GM20431 (cell line): ENCODE results near the gene PTK6.
"Not testable (repeated sequence)": the region's sequence is repeated elsewhere in the genome, so short reads cannot be mapped to it uniquely, and the experiment has no call there.

Source experiments
- in situ Hi-C: fragments of 300-500 bp; cut with MseI, MboI; formaldehyde crosslinking; loops from one replicate; pipeline ENCODE4 v1.15.0; 2020; ENCODE audit warnings: low sequenced_read_pairs; ENCODE audit not compliant: unreplicated experiment

Gene PTK6

GRCh38 chr20:63536997-63537524 is at the start of gene PTK6:
Gene PTK6 (minus strand): TSS chr20:63537376. CDS start chr20:63537314, 62 bp downstream.
- in situ Hi-C loops: no loop called here

- in situ Hi-C loops: no loop called here
Measured at GRCh38 chr20:63586797-63587196, 49.6 kb upstream of the PTK6 start.

GRCh38 chr20:63585616-63586565 is 48.7 kb upstream of the PTK6 start:
- in situ Hi-C loops: no loop called here

GRCh38 chr20:63582382-63583063 is 45.3 kb upstream of the PTK6 start:
- in situ Hi-C loops: no loop called here

DNA sequence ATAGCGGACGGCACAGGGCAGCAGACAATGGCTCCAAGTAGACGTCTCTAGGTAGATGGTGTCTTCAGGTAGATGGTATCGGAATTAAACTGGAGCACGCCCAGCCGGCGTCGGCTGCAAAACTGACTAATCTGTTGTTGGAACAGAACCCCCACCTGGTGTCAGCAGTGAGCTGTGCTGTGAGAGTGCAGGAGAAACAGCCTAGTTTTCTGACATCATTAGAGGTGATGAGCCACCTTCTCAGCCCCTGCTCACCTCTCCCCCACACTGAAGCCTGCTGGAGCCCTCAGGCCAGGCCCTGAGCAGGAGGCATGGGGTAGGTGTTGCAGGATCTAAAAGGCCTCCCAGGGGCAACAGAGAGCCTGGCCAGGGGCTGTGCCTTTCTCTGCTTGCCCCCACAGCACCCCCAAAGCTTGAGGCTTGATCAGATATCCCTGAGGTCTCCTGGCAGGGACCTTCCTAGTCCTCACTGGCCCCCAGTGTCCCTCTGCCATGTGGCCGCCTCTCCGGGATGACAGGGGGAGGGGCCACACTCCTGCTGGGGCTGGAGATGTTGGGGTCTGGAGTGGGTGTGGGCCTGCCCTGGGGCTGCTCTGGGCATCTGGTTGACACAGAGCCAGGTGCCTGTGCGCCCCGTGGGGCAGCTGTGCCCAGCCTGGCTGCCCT is 43.8 kb upstream of the PTK6 start:
- in situ Hi-C loops: no loop called here

DNA sequence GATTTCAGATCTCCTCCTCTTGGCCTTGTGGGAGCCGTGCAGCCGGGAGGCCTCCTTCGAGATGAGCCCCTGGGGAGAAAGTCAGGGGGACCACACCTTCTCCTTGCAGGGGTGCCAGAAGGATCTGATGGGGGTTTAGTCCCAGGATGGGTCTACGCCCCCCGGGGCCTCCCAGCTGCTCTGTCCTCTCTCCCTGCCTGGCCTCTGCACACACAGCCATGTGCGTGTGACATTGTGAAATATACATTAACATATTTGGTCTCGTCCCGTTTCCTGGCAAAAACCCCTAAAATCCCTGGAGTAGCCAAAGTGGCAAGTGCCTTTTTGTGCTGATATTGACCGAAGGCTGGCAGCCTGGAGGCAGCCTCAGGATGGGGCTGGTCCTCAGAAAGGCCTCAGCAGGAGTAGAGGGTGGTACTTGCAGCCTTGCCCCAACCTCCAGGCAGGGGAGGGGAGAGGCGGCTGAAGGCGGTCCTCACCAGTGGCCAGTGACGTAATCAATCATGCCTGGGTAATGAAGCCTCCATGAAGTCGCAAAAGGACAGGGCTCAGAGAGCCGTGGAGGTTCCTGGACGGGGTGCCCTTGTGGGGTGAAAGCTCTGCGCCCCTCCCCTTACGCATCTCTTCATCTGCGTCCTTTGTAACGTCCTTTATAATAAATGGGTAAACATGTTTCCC is 42.0 kb upstream of the PTK6 start:
- in situ Hi-C loops: no loop called here

DNA sequence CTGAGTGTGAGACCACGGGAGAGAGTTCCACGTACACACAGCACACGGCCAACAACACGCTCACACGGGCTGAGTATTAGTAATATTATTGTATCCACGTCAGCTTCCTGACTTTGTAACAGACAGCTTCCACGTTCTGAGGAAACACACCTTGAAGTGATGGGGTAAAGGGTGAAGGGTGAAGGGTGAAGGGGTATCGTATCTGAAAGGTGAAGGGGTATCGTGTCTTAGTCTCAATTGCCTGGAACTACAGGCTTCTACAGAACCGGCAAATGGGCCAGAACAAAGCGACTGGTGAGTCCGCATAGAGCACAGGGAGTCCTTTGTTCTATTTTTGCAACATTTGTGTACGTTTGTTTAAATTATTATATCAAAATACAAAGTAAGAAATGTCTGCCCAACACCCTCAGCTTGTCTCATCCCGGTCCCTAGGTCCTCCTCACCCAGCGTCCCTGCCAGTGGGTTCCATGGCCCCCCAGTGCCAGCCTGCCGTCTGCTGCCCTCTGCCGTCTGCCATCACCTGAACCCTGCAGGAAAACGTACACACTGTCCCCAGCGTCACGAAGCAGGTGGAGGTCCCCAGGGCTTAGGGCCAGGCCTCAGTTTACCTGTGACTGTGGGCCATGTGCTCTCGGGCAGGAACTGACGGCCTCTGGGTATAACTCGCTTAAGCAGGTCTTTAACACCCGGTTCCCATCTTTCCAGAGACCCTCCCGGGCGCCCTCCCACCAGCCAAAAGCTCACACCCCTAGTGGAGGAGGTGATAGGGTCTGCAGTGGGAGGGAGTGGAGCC is 41.2 kb upstream of the PTK6 start:
- in situ Hi-C loops: no loop called here

GRCh38 chr20:63577317-63577894 is 40.2 kb upstream of the PTK6 start:
- in situ Hi-C loops: no loop called here

DNA sequence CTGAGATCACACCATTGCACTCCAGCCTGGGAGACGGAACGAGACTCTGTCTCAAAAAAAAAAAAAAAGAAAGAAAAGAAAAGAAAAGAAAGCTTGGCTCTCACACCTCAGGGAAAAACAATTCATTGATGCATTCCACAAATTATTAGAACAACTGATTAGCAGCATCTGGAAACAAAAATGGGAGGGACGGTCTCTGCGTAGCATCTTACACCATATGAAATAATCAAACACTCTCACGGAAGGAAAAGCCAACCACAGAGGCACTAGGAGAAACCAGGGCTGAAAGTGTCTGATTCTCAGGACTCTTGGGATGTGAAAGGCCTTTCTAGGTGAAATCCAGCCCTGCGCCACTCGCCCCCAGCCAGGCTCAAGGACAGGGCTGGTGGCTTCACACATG is 39.1 kb upstream of the PTK6 start:
- in situ Hi-C loops: no loop called here

- in situ Hi-C loops: no loop called here
Measured at GRCh38 chr20:63574829-63575743, 37.9 kb upstream of the PTK6 start.

GRCh38 chr20:63574156-63574828 is 37.1 kb upstream of the PTK6 start, which contains the start of gene HELZ2:
Gene HELZ2 (minus strand): TSS chr20:63574239. CDS start chr20:63572385, 1,854 bp downstream.
- in situ Hi-C loops: no loop called here

- in situ Hi-C loops: no loop called here
Measured at GRCh38 chr20:63573647-63574131, 36.5 kb upstream of the PTK6 start.

- in situ Hi-C loops: no loop called here
Measured at GRCh38 chr20:63572788-63573646, 35.8 kb upstream of the PTK6 start.

DNA sequence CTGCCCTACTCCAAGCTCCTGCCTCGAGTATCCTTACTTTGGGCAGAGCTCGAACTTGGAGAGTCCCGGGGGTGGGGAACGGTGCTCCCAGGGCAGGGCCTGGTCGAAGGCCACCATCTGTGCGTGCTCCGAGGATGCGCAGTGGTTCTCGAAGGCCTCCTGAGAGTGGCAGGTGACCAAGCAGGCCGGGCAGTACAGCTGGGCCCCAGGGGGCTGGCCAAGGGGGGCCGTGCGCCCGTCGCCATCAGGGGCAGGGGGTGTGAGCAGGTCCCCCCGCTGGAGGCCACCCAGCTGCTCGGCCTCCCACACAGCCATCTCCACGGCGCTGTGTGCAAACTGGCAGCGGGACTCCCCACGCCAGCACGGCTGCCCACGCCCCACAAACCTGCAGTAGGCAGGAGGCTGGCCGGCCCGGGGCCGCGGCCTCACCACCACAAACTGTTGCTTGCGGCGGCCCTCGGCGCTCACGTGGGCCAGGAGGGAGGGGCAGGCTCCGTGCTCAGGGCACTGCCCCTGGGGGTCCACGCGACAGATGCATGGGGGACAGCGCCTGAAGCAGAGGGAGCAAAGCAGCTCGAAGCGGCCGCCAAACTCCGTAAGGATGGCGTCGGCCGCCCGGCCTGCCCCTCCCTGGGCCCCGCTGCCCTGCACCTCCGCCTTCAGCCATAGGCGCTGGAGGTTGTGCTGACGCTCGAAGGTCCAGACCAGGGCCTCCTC is 35.1 kb upstream of the PTK6 start:
- in situ Hi-C loops: no loop called here

- in situ Hi-C loops: not testable (repeated sequence)
Measured at GRCh38 chr20:63571087-63571478, 33.9 kb upstream of the PTK6 start.
